Sigmoid colon (tissue), 4 donors: ENCODE measurements around the gene TES.
A peak's percentile ranks its signal among the peaks of the same experiment; 100 is the strongest.

Experiments used
- EP300 ChIP-seq, 4 donors: sonication (generic); formaldehyde crosslinking; IDR thresholded peaks; one replicate each; pipeline ENCODE4 v1.6.1; 2017; ENCODE audit warnings: antibody characterized with exemption in 4 of 4
- POLR2A ChIP-seq, 2 donors: fragments of 450-650 bp; IDR thresholded peaks; one replicate each; pipeline ENCODE4 v1.6.1; 2016; ENCODE audit warnings: antibody characterized with exemption in 2 of 2, mild to moderate bottlenecking in 2 of 2, moderate library complexity in 2 of 2
- POLR2AphosphoS5 ChIP-seq, 4 donors: sonication (generic); formaldehyde crosslinking; IDR thresholded peaks; one replicate each; pipeline ENCODE4 v1.6.1; 2017; ENCODE audit warnings: antibody characterized with exemption in 4 of 4
- TF ChIP-seq, protein P1 (sequence below), 4 experiments: fragments of 450-650 bp in 3 of 4; fragments of 200-600 bp in 1 of 4; IDR thresholded peaks; one replicate each; pipeline ENCODE4 v1.5.1; 2016 to 2019; ENCODE audit warnings: antibody characterized with exemption in 4 of 4, mild to moderate bottlenecking in 3 of 4, moderate library complexity in 2 of 4

GRCh38 chr7:116239020-116239419, 28.7 kb downstream of the TES start:
- TF ChIP-seq, protein P1, sequence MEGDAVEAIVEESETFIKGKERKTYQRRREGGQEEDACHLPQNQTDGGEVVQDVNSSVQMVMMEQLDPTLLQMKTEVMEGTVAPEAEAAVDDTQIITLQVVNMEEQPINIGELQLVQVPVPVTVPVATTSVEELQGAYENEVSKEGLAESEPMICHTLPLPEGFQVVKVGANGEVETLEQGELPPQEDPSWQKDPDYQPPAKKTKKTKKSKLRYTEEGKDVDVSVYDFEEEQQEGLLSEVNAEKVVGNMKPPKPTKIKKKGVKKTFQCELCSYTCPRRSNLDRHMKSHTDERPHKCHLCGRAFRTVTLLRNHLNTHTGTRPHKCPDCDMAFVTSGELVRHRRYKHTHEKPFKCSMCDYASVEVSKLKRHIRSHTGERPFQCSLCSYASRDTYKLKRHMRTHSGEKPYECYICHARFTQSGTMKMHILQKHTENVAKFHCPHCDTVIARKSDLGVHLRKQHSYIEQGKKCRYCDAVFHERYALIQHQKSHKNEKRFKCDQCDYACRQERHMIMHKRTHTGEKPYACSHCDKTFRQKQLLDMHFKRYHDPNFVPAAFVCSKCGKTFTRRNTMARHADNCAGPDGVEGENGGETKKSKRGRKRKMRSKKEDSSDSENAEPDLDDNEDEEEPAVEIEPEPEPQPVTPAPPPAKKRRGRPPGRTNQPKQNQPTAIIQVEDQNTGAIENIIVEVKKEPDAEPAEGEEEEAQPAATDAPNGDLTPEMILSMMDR (IDR thresholded peaks at IDR 0.05): no peak
- no peak for TF ChIP-seq POLR2A (IDR thresholded peaks at IDR 0.05)
- peak; percentile 71 to 85 (median 82) for TF ChIP-seq POLR2AphosphoS5 (IDR thresholded peaks at IDR 0.05)
- peak; percentile 10 to 61 (median 48) for TF ChIP-seq EP300 (IDR thresholded peaks at IDR 0.05)
